ENCODE results near the gene ARFGAP2. TPM values are rescaled to one million over a fixed set of nuclear protein-coding genes. Genes with fewer than 3 reads are reported as not detected.

Gene ARFGAP2
- total RNA-seq, 1 donor from 2014 or later, result 90.9 TPM

DNA sequence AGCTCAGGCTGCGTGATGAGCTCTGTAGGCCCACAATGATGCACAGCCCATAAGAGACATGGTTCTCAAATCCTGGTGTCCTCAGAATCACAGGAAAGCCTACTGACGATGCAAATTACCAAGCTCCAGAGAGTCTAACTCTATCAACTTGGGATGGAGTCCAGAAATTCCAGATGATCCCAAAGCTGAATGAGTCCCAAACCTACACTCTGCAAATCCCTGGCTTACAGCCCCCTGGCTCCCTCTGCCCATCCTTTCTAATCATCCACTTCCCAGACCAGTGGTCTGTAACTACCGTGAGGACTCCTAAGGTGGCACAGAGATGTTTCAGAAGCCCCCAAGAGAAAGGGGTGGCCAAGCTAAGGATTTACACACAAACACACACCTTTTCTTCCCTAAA lies 13.5 kb downstream of the ARFGAP2 start:
- Histone ChIP-seq H3K4me1 (no peaks in the 10 kb centered on the region), H3K27me3 (ENCODE audit: low read depth) (no peaks in the 10 kb centered on the region), H3K27ac (no peak overlapping the region), H3K36me3 (peaks cover 58% of the 10 kb centered on the region), H3K4me3 (no peak overlapping the region), H3K9me3 (no peaks in the 10 kb centered on the region)
- no peak for ATAC-seq
- TF ChIP-seq, protein P1, sequence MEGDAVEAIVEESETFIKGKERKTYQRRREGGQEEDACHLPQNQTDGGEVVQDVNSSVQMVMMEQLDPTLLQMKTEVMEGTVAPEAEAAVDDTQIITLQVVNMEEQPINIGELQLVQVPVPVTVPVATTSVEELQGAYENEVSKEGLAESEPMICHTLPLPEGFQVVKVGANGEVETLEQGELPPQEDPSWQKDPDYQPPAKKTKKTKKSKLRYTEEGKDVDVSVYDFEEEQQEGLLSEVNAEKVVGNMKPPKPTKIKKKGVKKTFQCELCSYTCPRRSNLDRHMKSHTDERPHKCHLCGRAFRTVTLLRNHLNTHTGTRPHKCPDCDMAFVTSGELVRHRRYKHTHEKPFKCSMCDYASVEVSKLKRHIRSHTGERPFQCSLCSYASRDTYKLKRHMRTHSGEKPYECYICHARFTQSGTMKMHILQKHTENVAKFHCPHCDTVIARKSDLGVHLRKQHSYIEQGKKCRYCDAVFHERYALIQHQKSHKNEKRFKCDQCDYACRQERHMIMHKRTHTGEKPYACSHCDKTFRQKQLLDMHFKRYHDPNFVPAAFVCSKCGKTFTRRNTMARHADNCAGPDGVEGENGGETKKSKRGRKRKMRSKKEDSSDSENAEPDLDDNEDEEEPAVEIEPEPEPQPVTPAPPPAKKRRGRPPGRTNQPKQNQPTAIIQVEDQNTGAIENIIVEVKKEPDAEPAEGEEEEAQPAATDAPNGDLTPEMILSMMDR (IDR thresholded peaks at IDR 0.05), result no peak
- intact Hi-C loops (cut with DNase I), result no loop called here
- DNase-seq, result no peak

DNA sequence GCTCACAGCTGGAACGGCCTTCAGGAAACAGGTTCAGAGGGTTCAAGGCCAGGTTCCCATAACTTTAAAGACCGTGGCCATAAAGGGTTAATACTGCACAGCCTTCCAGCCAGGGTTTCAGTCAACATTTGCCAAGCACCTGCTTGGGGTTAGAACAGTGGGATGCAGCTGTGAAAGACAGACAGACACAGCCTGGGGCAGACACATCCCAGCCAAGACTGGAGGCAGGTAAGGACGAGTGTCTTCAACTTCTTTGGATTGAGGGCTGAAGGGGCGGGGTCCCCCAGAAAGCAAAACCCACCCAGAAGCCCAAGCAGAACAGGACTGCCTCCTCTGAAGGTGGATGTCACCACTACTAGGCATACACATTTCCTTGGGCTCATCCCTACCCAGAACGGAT lies 14.3 kb downstream of the ARFGAP2 start:
- no peaks in the 10 kb centered on the region for H3K4me1 ChIP-seq
- intact Hi-C loops (cut with DNase I), result no loop called here
- no peaks in the 10 kb centered on the region for H3K27me3 ChIP-seq (ENCODE audit: low read depth)
- no peak for DNase-seq
- H3K36me3 ChIP-seq, result peaks cover 58% of the 10 kb centered on the region
- TF ChIP-seq, protein P1 (IDR thresholded peaks at IDR 0.05), result no peak
- no peak overlapping the region for H3K27ac ChIP-seq
- H3K4me3 ChIP-seq, result no peak overlapping the region
- no peak for ATAC-seq
- H3K9me3 ChIP-seq, result no peaks in the 10 kb centered on the region

GRCh38 chr11:47161890-47162289 lies 14.8 kb downstream of the ARFGAP2 start:
- Histone ChIP-seq H3K9me3 (no peaks in the 10 kb centered on the region), H3K27ac (no peak overlapping the region), H3K27me3 (ENCODE audit: low read depth) (no peaks in the 10 kb centered on the region), H3K4me1 (no peaks in the 10 kb centered on the region), H3K36me3 (peaks cover 58% of the 10 kb centered on the region), H3K4me3 (no peak overlapping the region)
- TF ChIP-seq, protein P1 (IDR thresholded peaks at IDR 0.05), result no peak
- no peak for ATAC-seq
- intact Hi-C loops (cut with DNase I), result no loop called here
- DNase-seq, result no peak

GRCh38 chr11:47161134-47161854 lies 15.4 kb downstream of the ARFGAP2 start:
- intact Hi-C loops (cut with DNase I), result no loop called here
- H3K4me3 ChIP-seq, result no peak overlapping the region
- TF ChIP-seq, protein P1 (IDR thresholded peaks at IDR 0.05), result peak; percentile 56
- H3K27ac ChIP-seq, result no peak overlapping the region
- H3K36me3 ChIP-seq, result peaks cover 53% of the 10 kb centered on the region
- H3K27me3 ChIP-seq (ENCODE audit: low read depth), result no peaks in the 10 kb centered on the region
- ATAC-seq (peak; percentile 81), DNase-seq (peak; percentile 61)
- H3K9me3 ChIP-seq, result no peaks in the 10 kb centered on the region
- no peaks in the 10 kb centered on the region for H3K4me1 ChIP-seq

DNA sequence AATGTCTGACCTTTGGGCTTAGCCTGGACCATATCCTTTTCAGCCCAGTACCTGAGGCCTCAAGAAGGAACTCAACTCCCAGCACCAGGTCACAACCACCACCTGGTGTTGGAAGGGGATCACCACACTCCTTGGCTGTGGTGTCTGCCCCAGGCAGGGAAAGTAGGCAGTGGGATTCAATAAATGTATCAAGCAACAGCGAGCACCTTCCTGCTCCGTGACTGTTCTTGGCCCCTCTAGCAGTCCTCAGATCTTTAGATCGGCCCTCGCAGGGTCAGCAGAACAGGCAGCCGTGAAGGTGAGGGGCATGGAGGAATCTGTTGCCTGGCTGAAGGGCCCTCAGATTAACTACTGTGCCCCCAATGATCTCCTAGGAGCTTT lies 15.9 kb downstream of the ARFGAP2 start:
- intact Hi-C loops (cut with DNase I), result no loop called here

More for the DNA sequence above, 15.9 kb downstream of the ARFGAP2 start:
- TF ChIP-seq, protein P1 (IDR thresholded peaks at IDR 0.05), result no peak
- Histone ChIP-seq H3K9me3 (no peaks in the 10 kb centered on the region), H3K4me1 (no peaks in the 10 kb centered on the region), H3K4me3 (no peak overlapping the region), H3K36me3 (peaks cover 48% of the 10 kb centered on the region), H3K27ac (no peak overlapping the region), H3K27me3 (ENCODE audit: low read depth) (no peaks in the 10 kb centered on the region)
- ATAC-seq (no peak), DNase-seq (no peak)

Measured in lower lobe of right lung (tissue), 2 donors.